HEK293T (cell line): ENCODE measurements around the gene SLC9A7.
A peak's percentile ranks its signal among the peaks of the same experiment; 100 is the strongest.

Experiments
- CTCF ChIA-PET: fragments of 350-600 bp; formaldehyde crosslinking; extraction: SDS; loops from one replicate; lab custom pipeline; 2021; ENCODE audit warnings: antibody characterized with exemption, inconsistent platforms; lab: Yijun Ruan, JAX
- POLR2A ChIA-PET: fragments of 350-600 bp; formaldehyde crosslinking; extraction: SDS; loops from one replicate; lab custom pipeline; 2020; ENCODE audit warnings: antibody characterized with exemption, inconsistent platforms; lab: Yijun Ruan, JAX
- DNase-seq: peaks from one replicate; pipeline ENCODE4 v3.0.0; 2012; ENCODE audit warnings: mixed read lengths; ENCODE audit errors: extremely low spot score
- ARNT ChIP-seq: fragments of 450-650 bp; IDR thresholded peaks from 2 replicates; pipeline ENCODE4 v1.6.1; 2017; ENCODE audit warnings: mild to moderate bottlenecking
- BHLHE40 ChIP-seq: fragments of 450-650 bp; IDR thresholded peaks from 2 replicates; pipeline ENCODE4 v1.6.1; 2016; ENCODE audit warnings: mild to moderate bottlenecking, moderate library complexity, borderline replicate concordance
- CTBP1 ChIP-seq: fragments of 450-650 bp; IDR thresholded peaks from 2 replicates; pipeline ENCODE4 v1.6.1; 2016; ENCODE audit warnings: borderline replicate concordance
- ELF4 ChIP-seq: fragments of 450-650 bp; IDR thresholded peaks from 2 replicates; pipeline ENCODE4 v1.6.1; 2017; ENCODE audit warnings: antibody characterized with exemption
- FOXA1 ChIP-seq: fragments of 450-650 bp; IDR thresholded peaks from 2 replicates; pipeline ENCODE4 v1.6.1; 2016; ENCODE audit warnings: mild to moderate bottlenecking
- FOXK2 ChIP-seq: fragments of 450-650 bp; IDR thresholded peaks from 2 replicates; pipeline ENCODE4 v1.6.1; 2016; ENCODE audit warnings: mild to moderate bottlenecking
- FOXM1 ChIP-seq: fragments of 450-650 bp; IDR thresholded peaks from 2 replicates; pipeline ENCODE4 v1.6.1; 2017; ENCODE audit warnings: mild to moderate bottlenecking, borderline replicate concordance
- HDGF ChIP-seq: fragments of 450-650 bp; IDR thresholded peaks from 2 replicates; pipeline ENCODE4 v1.6.1; 2017; ENCODE audit warnings: antibody characterized with exemption, borderline replicate concordance
- L3MBTL2 ChIP-seq: fragments of 450-650 bp; conservative IDR thresholded peaks from 2 replicates; pipeline ENCODE4 v1.6.1; 2016; ENCODE audit warnings: mild to moderate bottlenecking
- LEF1 ChIP-seq: fragments of 450-650 bp; IDR thresholded peaks from 2 replicates; pipeline ENCODE4 v1.6.1; 2017; ENCODE audit warnings: mild to moderate bottlenecking, borderline replicate concordance
- NFRKB ChIP-seq: fragments of 450-650 bp; IDR thresholded peaks from 2 replicates; pipeline ENCODE4 v1.6.1; 2016; ENCODE audit warnings: mild to moderate bottlenecking, moderate library complexity
- PKNOX1 ChIP-seq: fragments of 450-650 bp; IDR thresholded peaks from 2 replicates; pipeline ENCODE4 v1.6.1; 2016
- SP1 ChIP-seq: fragments of 450-650 bp; IDR thresholded peaks from 2 replicates; pipeline ENCODE4 v1.6.1; 2017
- SUZ12 ChIP-seq: fragments of 450-650 bp; IDR thresholded peaks from 2 replicates; pipeline ENCODE4 v1.6.1; 2016; ENCODE audit warnings: mild to moderate bottlenecking
- TARDBP ChIP-seq: fragments of 450-650 bp; IDR thresholded peaks from 2 replicates; pipeline ENCODE4 v1.6.1; 2016
- ZNF384 ChIP-seq: fragments of 450-650 bp; IDR thresholded peaks from 2 replicates; pipeline ENCODE4 v1.6.1; 2016

The SLC9A7 gene

GRCh38 chrX:46574774-46575381 is 184.0 kb downstream of the SLC9A7 start:
- POLR2A ChIA-PET, result no interaction called here
- TF ChIP-seq SUZ12 (no peak), ARNT (no peak), HDGF (no peak), PKNOX1 (no peak), L3MBTL2 (no peak), FOXA1 (no peak), BHLHE40 (no peak), ELF4 (no peak), TARDBP (no peak), FOXK2 (no peak), FOXM1 (no peak), ZNF384 (no peak), CTBP1 (no peak), LEF1 (no peak), NFRKB (no peak), SP1 (no peak)
- CTCF ChIA-PET, result no interaction called here
- DNase-seq, result no peak

DNA sequence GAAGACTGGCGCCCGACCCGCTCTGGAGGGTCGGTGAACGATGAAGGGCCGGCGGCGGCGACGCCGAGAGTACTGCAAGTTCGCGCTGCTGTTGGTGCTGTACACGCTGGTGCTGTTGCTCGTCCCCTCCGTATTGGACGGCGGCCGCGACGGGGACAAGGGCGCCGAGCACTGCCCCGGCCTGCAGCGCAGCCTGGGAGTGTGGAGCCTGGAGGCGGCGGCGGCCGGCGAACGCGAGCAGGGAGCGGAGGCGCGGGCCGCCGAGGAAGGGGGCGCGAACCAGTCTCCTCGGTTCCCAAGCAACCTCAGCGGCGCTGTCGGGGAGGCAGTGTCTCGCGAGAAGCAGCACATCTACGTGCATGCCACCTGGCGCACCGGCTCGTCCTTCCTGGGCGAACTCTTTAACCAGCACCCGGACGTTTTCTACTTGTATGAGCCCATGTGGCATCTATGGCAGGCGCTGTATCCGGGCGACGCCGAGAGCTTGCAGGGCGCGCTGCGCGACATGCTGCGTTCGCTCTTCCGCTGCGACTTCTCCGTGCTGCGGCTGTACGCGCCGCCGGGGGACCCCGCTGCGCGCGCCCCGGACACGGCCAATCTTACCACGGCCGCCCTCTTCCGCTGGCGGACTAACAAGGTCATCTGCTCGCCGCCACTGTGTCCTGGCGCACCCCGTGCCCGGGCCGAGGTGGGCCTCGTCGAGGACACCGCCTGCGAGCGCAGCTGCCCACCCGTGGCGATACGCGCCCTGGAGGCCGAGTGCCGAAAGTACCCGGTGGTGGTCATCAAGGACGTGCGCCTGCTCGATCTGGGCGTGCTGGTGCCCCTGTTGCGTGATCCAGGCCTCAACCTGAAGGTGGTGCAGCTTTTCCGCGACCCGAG is 184.8 kb downstream of the SLC9A7 start:
- ChIA-PET POLR2A (no interaction called here), CTCF (no interaction called here)
- TF ChIP-seq FOXK2 (no peak), L3MBTL2 (peak; percentile 80)
- DNase-seq, result peak; percentile 63

DNA sequence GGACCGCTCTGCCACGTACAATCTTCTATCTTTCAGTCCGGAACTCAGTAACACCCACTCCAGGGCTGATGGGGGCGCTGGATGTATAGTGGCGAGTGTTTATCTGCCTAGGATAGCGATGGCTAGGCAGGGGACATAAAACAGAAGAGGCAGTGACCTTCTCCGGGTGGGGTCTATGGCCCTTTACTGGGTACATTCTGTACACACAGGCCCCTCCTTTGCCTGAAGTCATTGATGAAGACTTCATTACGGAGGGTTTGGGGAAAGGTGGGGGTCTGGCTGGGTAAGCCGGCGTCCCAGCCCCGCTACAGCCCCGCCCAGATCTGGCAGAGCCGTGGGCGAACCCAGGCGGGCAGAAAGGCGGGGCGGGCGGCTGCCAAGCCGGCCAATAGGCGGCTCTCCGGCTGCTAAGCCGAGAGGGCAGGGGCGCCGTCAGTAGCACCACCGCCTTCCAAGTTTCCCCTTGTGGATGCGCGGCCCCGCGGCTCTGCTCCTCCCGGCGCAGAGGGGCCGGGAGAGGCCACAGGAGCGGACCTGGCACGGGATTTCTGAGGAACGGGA is 185.5 kb downstream of the SLC9A7 start, which contains the start of gene CHST7:
CHST7 (plus strand) TSS at position 435 of the 561 bp plus-strand sequence. CDS start 167 bp downstream, outside the sequence.
- ChIA-PET POLR2A (no interaction called here), CTCF (interaction anchor here (0.6 kb wide), 1 partner anchor 202 kb away, joined by 3 read pairs; no protein-coding TSS in a partner anchor)
- TF ChIP-seq FOXM1, result no peak
- no peak for TF ChIP-seq NFRKB
- no peak for TF ChIP-seq LEF1
- TF ChIP-seq FOXA1, result no peak
- TF ChIP-seq HDGF, result no peak
- TF ChIP-seq ARNT, result no peak
- TF ChIP-seq SUZ12, result no peak
- no peak for TF ChIP-seq PKNOX1
- TF ChIP-seq ELF4, result no peak
- no peak for TF ChIP-seq CTBP1
- TF ChIP-seq FOXK2, result no peak
- no peak for TF ChIP-seq TARDBP
- TF ChIP-seq L3MBTL2, result no peak
- no peak for TF ChIP-seq ZNF384
- TF ChIP-seq SP1, result no peak
- peak; percentile 71 for DNase-seq

DNA sequence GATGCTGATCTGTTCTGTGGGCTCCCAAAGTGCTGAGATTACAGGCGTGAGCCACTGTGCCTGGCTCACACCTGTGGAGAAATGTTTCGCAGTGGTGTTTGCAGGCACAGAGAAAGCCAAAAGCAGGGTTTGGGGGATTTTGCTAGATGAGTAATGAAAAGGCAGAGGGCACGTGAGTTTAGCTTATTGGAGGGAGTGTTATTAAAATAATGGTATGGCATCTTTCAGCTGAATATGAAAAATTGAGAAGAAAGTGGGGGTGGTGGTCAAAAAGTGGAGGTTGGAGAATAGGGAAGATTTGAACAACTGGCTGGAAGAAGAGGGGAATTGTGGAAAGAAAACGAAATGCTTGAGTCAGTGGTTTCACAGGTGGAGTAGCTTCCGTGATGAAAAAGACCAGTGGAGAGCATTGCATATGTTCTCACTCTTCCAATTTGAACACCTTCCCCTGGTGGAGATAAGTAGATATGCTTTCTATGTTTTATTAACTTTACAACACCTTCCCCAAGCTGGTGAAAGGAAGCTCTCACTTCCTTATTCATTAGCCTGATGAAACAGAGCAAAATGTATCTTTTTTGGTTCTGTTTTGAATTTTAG is 186.5 kb downstream of the SLC9A7 start:
- TF ChIP-seq NFRKB, result no peak
- no peak for TF ChIP-seq TARDBP
- TF ChIP-seq SUZ12, result no peak
- TF ChIP-seq ZNF384, result no peak
- TF ChIP-seq FOXK2, result no peak
- no peak for TF ChIP-seq FOXA1
- no peak for TF ChIP-seq BHLHE40
- TF ChIP-seq FOXM1, result no peak
- TF ChIP-seq PKNOX1, result no peak
- no peak for TF ChIP-seq SP1
- TF ChIP-seq LEF1, result no peak
- CTCF ChIA-PET, result interaction anchor here (0.5 to 0.6 kb wide), 2 partner anchors 12 to 203 kb away, joined by 3 to 6 read pairs; no protein-coding TSS in a partner anchor
- DNase-seq, result no peak
- POLR2A ChIA-PET, result no interaction called here

GRCh38 chrX:46571423-46572339 is 187.2 kb downstream of the SLC9A7 start:
- ChIA-PET CTCF (interaction anchor here (0.5 kb wide), 1 partner anchor 13 kb away, joined by 6 read pairs; no protein-coding TSS in a partner anchor), POLR2A (no interaction called here)
- no peak for TF ChIP-seq ELF4
- no peak for TF ChIP-seq LEF1
- no peak for DNase-seq
